ENCODE results near the gene TMEM187.

The TMEM187 gene

DNA sequence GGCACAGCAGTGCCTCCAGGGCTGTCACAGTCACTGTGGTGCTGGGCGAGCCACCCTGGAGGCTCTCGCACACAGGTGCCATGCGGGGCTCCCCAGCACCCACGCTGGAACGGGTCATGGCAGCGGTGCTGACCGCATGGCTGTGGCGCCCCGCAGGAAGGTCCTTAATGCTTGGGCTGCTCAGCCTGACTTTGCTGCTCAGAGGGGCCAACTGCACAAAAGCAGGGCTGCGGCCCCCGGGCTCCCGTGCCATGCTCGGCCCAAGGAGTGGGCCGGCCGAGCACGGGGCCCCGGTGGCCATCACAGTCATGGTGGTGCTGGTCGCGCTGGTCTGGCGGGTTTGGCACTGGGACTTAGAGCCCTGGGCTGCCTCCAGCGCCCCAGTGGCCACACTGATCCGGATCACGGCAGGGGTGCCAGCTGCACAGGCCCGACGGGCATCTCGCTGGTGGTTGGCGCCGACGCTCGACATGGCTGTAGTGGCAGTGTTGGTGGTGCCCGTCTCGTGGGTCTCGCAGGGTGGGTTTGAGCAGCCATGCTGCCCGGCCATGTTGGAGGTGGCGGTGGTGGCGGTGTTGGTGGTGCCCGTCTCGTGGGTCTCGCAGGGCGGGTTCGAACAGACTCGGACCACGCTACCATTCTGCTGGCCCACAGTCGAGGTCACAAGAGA is 17.9 kb upstream of the TMEM187 start:
- Mint-ChIP-seq H3K27ac (peak overlapping the region; percentile 79), H3K27me3 (no peaks in the 10 kb centered on the region), H3K36me3 (peaks cover 21 to 55% of the 10 kb centered on the region in 2 donors), H3K4me3 (no peak overlapping the region), H3K9me3 (no peaks in the 10 kb centered on the region), H3K4me1 (peaks cover 6 to 10% of the 10 kb centered on the region in 2 donors)
- ATAC-seq (replicated peaks) (no peak), DNase-seq (no peak)

DNA sequence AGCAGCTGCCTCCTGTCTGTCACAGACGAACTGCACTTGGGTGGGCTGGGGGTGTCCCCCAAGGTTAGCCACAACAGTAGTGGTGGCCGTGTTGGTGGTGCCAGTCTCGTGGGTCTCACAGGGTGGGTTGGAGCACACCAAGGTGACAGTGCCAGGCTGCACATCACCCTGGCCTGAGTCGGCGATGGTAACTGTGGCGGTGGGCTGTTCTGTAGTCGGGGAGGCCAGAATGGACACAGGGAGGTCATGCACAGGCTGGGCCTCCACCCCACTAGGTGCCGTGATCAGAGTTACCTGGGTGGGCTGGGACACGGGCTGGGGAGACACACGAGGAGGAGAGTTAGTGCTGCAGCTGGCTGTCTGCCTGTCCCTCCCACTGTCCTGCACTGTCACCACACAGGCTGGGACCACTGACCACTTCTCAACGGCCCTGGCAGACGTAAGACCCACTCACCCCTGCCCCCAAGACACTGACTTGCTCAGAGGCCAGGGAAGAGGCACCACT is 17.3 kb upstream of the TMEM187 start:
- Mint-ChIP-seq H3K4me1 (peaks cover 6 to 10% of the 10 kb centered on the region in 2 donors), H3K36me3 (peaks cover 19 to 56% of the 10 kb centered on the region in 2 donors), H3K4me3 (peak overlapping the region in 1 of 2 donors; percentile 21), H3K27ac (peak overlapping the region; percentile 25), H3K27me3 (no peaks in the 10 kb centered on the region), H3K9me3 (no peaks in the 10 kb centered on the region)
- no peak for DNase-seq
- no peak for ATAC-seq (replicated peaks)

DNA sequence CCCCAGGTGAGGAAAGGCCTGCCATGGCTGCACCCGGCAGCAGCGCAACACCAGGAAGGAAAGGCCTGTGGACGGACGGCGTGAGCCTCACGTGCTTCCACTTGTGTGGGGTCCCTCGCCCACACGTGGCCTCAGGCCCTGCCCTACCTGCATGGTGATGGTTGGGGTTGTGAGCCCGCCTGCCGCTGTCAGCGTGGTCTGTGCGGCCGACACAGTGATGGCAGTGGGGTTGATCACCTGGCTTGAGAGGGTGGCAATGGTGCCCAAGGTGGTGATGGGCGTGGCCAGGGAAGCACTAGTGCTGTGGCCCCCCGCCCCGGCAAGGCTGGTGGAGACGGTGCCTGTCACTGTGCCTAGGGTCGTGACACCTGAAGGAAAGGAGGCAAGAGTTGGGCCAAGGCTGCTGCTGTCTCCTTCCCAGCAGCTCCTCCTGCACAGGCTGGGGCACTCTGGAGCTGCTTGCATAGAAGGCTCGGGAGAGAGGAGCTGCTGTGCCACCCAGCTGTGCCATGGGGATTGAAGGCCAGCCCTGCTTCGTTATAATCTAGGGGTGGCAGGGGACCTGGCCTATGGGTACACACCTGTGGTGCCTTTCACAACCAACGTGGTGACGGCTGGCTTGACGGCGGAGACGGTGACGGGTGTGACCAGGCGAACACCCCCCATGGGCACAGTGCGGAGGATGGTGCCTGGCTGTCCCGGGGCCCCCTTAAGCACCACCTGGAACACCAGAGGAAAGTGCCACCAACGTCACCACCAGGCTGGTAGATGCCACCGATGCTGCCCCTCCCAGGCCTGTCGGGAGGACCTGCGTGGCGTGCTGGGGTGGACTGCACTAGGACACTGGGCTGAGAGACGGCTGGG is 16.3 kb upstream of the TMEM187 start:
- H3K36me3 Mint-ChIP-seq: peaks cover 14 to 51% of the 10 kb centered on the region in 2 donors
- peaks cover 6 to 10% of the 10 kb centered on the region in 2 donors for H3K4me1 Mint-ChIP-seq
- H3K9me3 Mint-ChIP-seq: no peaks in the 10 kb centered on the region
- no peak for DNase-seq
- no peaks in the 10 kb centered on the region for H3K27me3 Mint-ChIP-seq
- no peak for ATAC-seq (replicated peaks)
- H3K27ac Mint-ChIP-seq: peak overlapping the region; percentile 51
- H3K4me3 Mint-ChIP-seq: no peak overlapping the region

DNA sequence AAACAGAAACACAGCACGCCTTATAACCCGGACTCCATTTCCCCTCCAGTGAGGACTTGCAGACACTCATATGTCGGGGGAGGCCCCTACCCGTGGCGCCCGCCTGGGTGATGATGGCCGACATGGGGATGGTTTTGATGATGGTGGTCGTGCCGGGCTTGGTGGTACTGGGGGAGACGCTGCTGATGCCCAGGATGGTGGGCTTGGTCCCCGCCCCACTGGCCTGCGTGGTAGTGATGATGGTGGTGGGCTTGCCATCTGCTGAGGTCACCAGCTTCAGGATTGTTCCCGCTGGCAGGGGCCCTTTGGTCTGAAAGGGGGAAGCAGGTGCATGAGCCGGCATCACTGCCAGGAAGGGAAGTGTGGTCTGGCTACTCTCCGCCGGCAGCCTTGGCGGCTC is 15.3 kb upstream of the TMEM187 start:
- H3K27me3 Mint-ChIP-seq: no peaks in the 10 kb centered on the region
- H3K9me3 Mint-ChIP-seq: no peaks in the 10 kb centered on the region
- H3K27ac Mint-ChIP-seq: peak overlapping the region; percentile 75
- H3K4me3 Mint-ChIP-seq: no peak overlapping the region
- ATAC-seq (replicated peaks) (no peak), DNase-seq (no peak)
- H3K36me3 Mint-ChIP-seq: peaks cover 12 to 53% of the 10 kb centered on the region in 2 donors
- peaks cover 6 to 10% of the 10 kb centered on the region in 2 donors for H3K4me1 Mint-ChIP-seq

DNA sequence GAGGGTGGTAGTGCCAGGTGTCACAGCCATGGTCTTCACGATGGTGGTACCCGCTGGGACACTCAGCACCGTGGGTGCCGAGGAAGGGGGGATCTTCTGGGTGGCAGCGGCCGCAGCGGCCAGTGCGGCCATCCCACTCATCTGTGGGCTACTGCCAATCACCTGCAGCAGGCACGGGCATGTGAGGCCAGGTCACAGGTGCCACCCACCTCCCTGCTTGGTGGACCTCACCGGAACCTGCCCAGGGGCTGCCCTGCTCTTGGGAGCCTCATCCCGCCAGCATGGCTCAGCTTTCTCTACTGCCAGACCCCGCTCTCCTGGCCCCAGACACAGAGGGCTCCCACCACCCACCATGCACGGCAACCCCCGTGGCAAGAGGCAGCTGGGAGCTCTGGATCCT is 13.9 kb upstream of the TMEM187 start:
- Mint-ChIP-seq H3K27ac (no peak overlapping the region), H3K36me3 (peaks cover 10 to 52% of the 10 kb centered on the region in 2 donors)

DNA sequence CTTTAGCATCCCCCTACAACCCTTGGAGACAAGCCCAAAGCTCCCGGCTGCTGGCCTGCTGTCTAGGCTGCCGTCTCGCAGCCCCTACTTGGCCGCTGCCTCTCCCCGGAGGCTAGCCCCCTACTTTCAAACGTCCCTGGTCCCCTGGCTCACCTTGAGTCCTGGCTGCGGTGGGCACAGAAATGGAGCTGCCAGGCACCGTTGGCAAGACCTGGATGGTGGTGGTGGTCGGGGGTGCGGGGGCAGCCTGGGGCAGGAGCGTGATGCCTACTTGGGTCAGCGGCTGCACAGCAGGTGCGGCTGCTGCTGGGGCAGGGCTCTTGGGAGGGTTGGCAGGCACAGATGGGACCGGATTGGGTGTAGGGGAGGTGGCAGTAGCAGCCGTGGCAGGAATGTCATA is 12.9 kb upstream of the TMEM187 start:
- Mint-ChIP-seq H3K4me1 (peaks cover 2 to 5% of the 10 kb centered on the region in 2 donors), H3K4me3 (no peak overlapping the region), H3K36me3 (peaks cover 5 to 45% of the 10 kb centered on the region in 2 donors), H3K9me3 (no peaks in the 10 kb centered on the region), H3K27me3 (no peaks in the 10 kb centered on the region), H3K27ac (no peak overlapping the region)
- no peak for DNase-seq
- no peak for ATAC-seq (replicated peaks)

More for the DNA sequence above, 13.9 kb upstream of the TMEM187 start:
- no peak for DNase-seq
- Mint-ChIP-seq H3K9me3 (no peaks in the 10 kb centered on the region), H3K4me3 (no peak overlapping the region), H3K27me3 (no peaks in the 10 kb centered on the region), H3K4me1 (peaks cover 4 to 5% of the 10 kb centered on the region in 2 donors)
- no peak for ATAC-seq (replicated peaks)

DNA sequence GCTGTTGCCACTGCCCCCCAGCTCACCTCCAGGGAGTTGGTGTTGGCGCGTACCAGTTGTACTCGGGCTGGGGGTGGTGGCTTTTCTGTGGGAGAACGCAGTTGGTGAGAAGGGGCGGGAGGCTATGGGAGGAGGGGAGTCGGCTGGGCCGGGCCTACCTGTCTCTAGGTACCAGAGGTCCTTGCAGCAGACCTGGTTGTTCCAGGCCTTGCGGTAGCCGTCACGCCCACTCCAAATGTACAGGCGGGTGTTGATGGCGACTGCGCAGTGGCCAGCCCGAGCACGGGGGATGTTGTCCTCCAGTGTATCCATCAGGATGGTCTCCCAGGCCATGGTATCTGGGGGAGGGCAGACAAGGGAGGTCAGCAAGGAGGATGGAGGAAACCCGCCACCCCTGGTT is 12.5 kb upstream of the TMEM187 start:
- peaks cover 8 to 42% of the 10 kb centered on the region in 2 donors for H3K36me3 Mint-ChIP-seq
- H3K4me1 Mint-ChIP-seq: peaks cover 2 to 5% of the 10 kb centered on the region in 2 donors
- no peak overlapping the region for H3K27ac Mint-ChIP-seq
- ATAC-seq (replicated peaks) (no peak), DNase-seq (no peak)
- H3K9me3 Mint-ChIP-seq: no peaks in the 10 kb centered on the region
- H3K4me3 Mint-ChIP-seq: no peak overlapping the region
- no peaks in the 10 kb centered on the region for H3K27me3 Mint-ChIP-seq

DNA sequence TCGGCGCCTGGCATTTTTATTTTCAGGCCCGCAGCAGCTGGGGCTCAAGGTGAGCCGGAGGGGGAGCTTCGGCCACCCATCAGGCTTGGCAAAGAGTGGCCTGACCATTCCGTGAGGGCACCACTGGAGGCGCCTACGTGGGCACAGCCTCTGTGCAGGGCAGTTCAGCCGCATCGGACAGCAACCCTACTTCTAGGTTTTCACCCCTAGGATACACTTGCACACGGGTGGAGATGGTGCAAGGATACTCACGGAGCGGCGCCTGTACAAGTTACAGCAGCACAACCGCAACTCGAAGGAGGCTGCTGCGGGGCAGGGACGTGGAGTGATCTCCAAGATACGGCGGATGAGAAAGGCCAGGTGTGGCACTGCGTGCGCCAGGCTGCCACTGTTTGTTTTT is 11.8 kb upstream of the TMEM187 start:
- Mint-ChIP-seq H3K36me3 (peaks cover 8 to 42% of the 10 kb centered on the region in 2 donors), H3K9me3 (no peaks in the 10 kb centered on the region), H3K27me3 (no peaks in the 10 kb centered on the region), H3K4me1 (peaks cover 3 to 7% of the 10 kb centered on the region in 2 donors), H3K27ac (peak overlapping the region; percentile 25), H3K4me3 (no peak overlapping the region)
- ATAC-seq (replicated peaks) (no peak), DNase-seq (no peak)

DNA sequence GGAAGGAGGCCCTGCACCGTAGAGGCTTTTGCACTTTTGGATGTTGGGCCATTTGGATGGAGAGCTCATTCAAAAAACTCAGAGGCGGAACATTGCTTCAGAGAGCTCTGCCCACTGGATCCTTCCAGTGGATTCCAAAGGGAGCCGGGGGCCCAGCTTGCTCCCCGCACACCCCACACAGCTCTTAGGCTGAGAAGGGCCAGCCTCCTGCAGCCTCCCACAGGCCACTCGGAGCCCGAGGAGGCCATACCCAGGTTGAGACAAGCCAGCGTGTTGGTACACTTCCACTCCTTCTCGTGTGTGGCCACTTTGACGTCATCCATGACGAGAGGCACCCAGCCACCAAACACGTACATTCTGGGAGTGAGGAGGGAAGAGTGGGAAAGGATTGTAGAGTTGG is 11.3 kb upstream of the TMEM187 start:
- Mint-ChIP-seq H3K9me3 (no peaks in the 10 kb centered on the region), H3K36me3 (peaks cover 8 to 39% of the 10 kb centered on the region in 2 donors), H3K27ac (peak overlapping the region; percentile 25), H3K4me3 (no peak overlapping the region), H3K27me3 (no peaks in the 10 kb centered on the region), H3K4me1 (peaks cover 8 to 10% of the 10 kb centered on the region in 2 donors)
- ATAC-seq (replicated peaks) (no peak), DNase-seq (no peak)

DNA sequence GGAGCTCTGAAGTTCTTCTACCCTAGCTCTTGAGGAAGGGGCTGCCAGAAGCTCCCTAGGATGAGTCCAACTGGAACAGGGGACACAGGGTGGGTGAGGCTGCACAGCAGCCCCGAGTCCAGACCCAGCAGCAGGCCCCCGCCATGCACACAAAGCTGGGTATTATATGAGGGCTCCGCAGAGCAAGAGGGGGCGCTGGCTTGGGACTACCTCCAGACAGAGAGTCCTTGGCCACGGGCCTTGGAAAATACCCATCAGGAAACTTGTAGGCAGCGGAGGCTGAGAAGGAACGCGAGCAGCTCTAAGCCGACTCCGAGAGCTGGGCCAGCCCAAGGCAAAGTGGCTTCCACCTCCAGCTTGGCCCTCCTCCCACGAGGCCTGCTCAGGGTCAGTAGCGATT is 9.0 kb upstream of the TMEM187 start:
- Mint-ChIP-seq H3K27me3 (no peaks in the 10 kb centered on the region), H3K36me3 (peaks cover 16 to 49% of the 10 kb centered on the region in 2 donors), H3K4me3 (no peak overlapping the region), H3K4me1 (peaks cover 23 to 25% of the 10 kb centered on the region in 2 donors), H3K9me3 (no peaks in the 10 kb centered on the region), H3K27ac (no peak overlapping the region)
- ATAC-seq (replicated peaks) (no peak), DNase-seq (no peak)

DNA sequence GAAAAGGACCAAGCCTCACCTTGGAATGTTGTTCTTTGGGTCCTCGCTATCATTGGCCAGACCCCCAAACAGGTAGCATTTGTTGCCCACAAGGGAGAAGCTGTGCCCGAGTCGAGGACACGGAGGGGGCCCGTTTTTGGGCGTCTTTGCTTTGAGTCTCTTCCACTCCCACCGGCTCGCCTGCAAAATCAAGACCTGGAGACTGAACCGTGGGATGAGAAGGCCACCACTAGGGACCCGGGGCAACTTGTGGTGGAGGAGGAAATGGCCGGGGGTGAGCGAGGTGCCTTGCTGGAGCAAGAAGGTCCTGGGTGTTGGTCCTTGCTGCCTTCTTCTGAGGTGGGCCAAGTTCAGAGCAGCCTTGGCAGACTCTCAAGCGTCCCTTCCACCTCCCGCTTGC is 8.4 kb upstream of the TMEM187 start:
- DNase-seq (no peak), ATAC-seq (replicated peaks) (no peak)
- H3K4me3 Mint-ChIP-seq: no peak overlapping the region
- peaks cover 25 to 29% of the 10 kb centered on the region in 2 donors for H3K4me1 Mint-ChIP-seq
- peaks cover 18 to 49% of the 10 kb centered on the region in 2 donors for H3K36me3 Mint-ChIP-seq
- H3K27me3 Mint-ChIP-seq: no peaks in the 10 kb centered on the region
- no peak overlapping the region for H3K27ac Mint-ChIP-seq
- no peaks in the 10 kb centered on the region for H3K9me3 Mint-ChIP-seq

DNA sequence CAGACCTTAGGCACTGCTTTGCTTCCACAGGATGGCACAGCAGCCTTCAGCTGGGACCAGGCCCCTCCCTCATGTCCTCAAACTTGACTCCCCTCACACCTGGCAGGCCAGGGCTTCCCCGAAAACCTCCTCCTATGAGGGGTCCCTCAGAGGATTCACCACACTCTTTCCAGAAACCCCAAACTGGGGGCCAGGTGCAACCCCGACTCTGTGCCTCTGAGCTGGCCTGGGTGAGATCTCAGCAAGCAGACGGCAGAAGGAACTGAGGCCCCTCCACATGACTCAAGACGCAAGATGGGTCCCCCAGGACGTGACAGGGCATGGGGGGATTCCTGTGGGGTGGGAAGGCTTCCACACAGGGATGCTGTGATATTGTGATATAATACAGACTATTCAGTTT is 7.1 kb upstream of the TMEM187 start:
- no peak for DNase-seq
- Mint-ChIP-seq H3K4me3 (peak overlapping the region in 1 of 2 donors; percentile 17), H3K27me3 (no peaks in the 10 kb centered on the region), H3K27ac (peak overlapping the region; percentile 81), H3K36me3 (peaks cover 23 to 49% of the 10 kb centered on the region in 2 donors), H3K4me1 (peaks cover 29 to 36% of the 10 kb centered on the region in 2 donors), H3K9me3 (no peaks in the 10 kb centered on the region)
- ATAC-seq (replicated peaks): no peak

DNA sequence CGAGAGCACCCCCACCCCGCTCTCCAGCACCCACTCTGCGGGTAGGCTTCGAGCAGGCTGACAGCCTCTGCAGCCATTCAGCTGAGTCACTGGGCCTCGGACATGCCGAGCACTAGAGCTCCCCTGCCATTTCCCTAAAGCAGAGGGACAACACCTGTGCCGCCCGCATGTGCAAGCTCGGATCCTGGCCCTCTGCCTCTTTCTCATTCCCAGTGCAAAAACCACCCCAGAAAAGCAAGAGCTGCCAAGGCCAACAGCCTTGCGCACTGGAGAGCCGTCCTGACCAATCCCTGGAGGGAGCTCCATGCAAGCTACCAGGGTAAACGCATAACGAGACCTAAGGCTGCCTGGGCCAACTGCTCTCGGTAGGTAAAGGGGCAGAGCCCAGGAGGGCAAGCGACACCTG is 6.3 kb upstream of the TMEM187 start:
- ATAC-seq (replicated peaks) (no peak), DNase-seq (no peak)
- no peaks in the 10 kb centered on the region for H3K27me3 Mint-ChIP-seq
- H3K27ac Mint-ChIP-seq: peak overlapping the region; percentile 81
- H3K4me1 Mint-ChIP-seq: peaks cover 29 to 36% of the 10 kb centered on the region in 2 donors
- peaks cover 26 to 47% of the 10 kb centered on the region in 2 donors for H3K36me3 Mint-ChIP-seq
- H3K9me3 Mint-ChIP-seq: no peaks in the 10 kb centered on the region
- no peak overlapping the region for H3K4me3 Mint-ChIP-seq

DNA sequence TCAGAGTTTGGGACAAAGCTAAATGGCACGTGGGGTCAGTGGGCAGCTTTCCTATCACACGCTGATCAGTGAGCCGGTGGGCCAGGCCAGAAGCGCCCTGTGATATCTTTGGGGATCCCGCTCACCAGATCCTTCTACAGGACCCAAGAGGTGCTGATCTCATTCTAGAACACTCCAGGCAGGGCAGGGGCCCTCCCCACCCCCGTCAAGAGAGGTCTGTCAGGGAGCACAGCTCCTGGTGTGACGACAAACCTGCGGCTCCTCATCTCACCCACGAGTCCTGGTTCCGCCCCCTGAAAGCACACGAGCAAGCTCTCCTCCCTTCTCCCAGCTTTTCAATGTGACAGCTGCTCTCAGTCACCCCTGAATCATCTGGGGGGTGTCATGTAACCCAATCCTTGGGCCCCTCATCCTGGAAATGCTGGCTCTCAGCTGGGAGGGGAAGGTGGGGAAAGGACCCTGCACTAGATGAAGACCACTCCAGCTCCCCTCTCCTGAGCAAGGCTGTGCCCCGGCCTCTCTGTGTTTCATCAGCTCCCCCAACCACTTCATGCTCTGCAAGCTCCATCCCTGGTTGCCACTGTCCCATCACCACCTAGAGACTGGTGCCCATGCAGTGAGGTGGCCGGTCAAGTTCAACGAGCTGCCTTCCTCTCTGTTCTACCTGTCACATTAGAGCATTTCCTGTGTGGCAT is 5.6 kb upstream of the TMEM187 start:
- ATAC-seq (replicated peaks) (no peak), DNase-seq (no peak)
- no peaks in the 10 kb centered on the region for H3K9me3 Mint-ChIP-seq
- H3K4me3 Mint-ChIP-seq: peak overlapping the region; percentile 86 to 98
- H3K27me3 Mint-ChIP-seq: no peaks in the 10 kb centered on the region
- peaks cover 29 to 36% of the 10 kb centered on the region in 2 donors for H3K4me1 Mint-ChIP-seq
- peak overlapping the region; percentile 89 for H3K27ac Mint-ChIP-seq
- peaks cover 28 to 47% of the 10 kb centered on the region in 2 donors for H3K36me3 Mint-ChIP-seq
